Measurements from ENCODE around the gene EMP2.
A peak's percentile ranks its signal among the peaks of the same experiment; 100 is the strongest.
"Not testable (repeated sequence)": the region's sequence is repeated elsewhere in the genome, so short reads cannot be mapped to it uniquely, and the experiment has no call there.

The EMP2 gene

GRCh38 chr16:10520869-10521578 lies 59.4 kb downstream of the EMP2 start:
- DNase-seq (ENCODE audit: insufficient read length, low spot score) (no peak), FAIRE-seq (no peak)
- no peak for TF ChIP-seq SPI1 (IDR thresholded peaks at IDR 0.05; ENCODE audit: low read depth, low read length)
- no peak for TF ChIP-seq POLR2AphosphoS5 (IDR thresholded peaks at IDR 0.05; ENCODE audit: low read depth, low read length)
- TF ChIP-seq TAF1 (IDR thresholded peaks at IDR 0.05; ENCODE audit: low read depth, low read length), result no peak
- no peak for TF ChIP-seq POLR2A (IDR thresholded peaks at IDR 0.05; ENCODE audit: low read depth, low read length)
- no peak for TF ChIP-seq POU2F2 (IDR thresholded peaks at IDR 0.05; ENCODE audit: low read depth, low read length)
- no peak for TF ChIP-seq PAX5 (IDR thresholded peaks at IDR 0.05; ENCODE audit: insufficient read depth, low read length, severe bottlenecking)

- FAIRE-seq (no peak), DNase-seq (ENCODE audit: insufficient read length, low spot score) (no peak)
- TF ChIP-seq POLR2A (IDR thresholded peaks at IDR 0.05; ENCODE audit: low read depth, low read length), result no peak
- TF ChIP-seq TAF1 (IDR thresholded peaks at IDR 0.05; ENCODE audit: low read depth, low read length), result no peak
- TF ChIP-seq POLR2AphosphoS5 (IDR thresholded peaks at IDR 0.05; ENCODE audit: low read depth, low read length), result no peak
Measured at GRCh38 chr16:10519929-10520868, 60.2 kb downstream of the EMP2 start.

GRCh38 chr16:10519297-10519696 lies 61.1 kb downstream of the EMP2 start:
- TF ChIP-seq PAX5 (IDR thresholded peaks at IDR 0.05; ENCODE audit: insufficient read depth, low read length, severe bottlenecking), result no peak
- no peak for TF ChIP-seq POLR2A (IDR thresholded peaks at IDR 0.05; ENCODE audit: low read depth, low read length)
- no peak for TF ChIP-seq POU2F2 (IDR thresholded peaks at IDR 0.05; ENCODE audit: low read depth, low read length)
- FAIRE-seq, result no peak

GRCh38 chr16:10518479-10519041 lies 61.8 kb downstream of the EMP2 start:
- no peak for FAIRE-seq
- DNase-seq (ENCODE audit: insufficient read length, low spot score), result no peak
- TF ChIP-seq PAX5 (IDR thresholded peaks at IDR 0.05; ENCODE audit: insufficient read depth, low read length, severe bottlenecking), result no peak
- no peak for TF ChIP-seq TAF1 (IDR thresholded peaks at IDR 0.05; ENCODE audit: low read depth, low read length)
- TF ChIP-seq POLR2A (IDR thresholded peaks at IDR 0.05; ENCODE audit: low read depth, low read length), result no peak
- no peak for TF ChIP-seq POLR2AphosphoS5 (IDR thresholded peaks at IDR 0.05; ENCODE audit: low read depth, low read length)
- TF ChIP-seq POU2F2 (IDR thresholded peaks at IDR 0.05; ENCODE audit: low read depth, low read length), result no peak
- TF ChIP-seq SPI1 (IDR thresholded peaks at IDR 0.05; ENCODE audit: low read depth, low read length), result no peak

More at GRCh38 chr16:10519297-10519696, 61.1 kb downstream of the EMP2 start:
- no peak for DNase-seq (ENCODE audit: insufficient read length, low spot score)

GRCh38 chr16:10517868-10518267 lies 62.5 kb downstream of the EMP2 start:
- FAIRE-seq (no peak), DNase-seq (ENCODE audit: insufficient read length, low spot score) (no peak)
- TF ChIP-seq TAF1 (IDR thresholded peaks at IDR 0.05; ENCODE audit: low read depth, low read length), result no peak
- no peak for TF ChIP-seq POLR2AphosphoS5 (IDR thresholded peaks at IDR 0.05; ENCODE audit: low read depth, low read length)
- TF ChIP-seq SPI1 (IDR thresholded peaks at IDR 0.05; ENCODE audit: low read depth, low read length), result no peak
- TF ChIP-seq POLR2A (IDR thresholded peaks at IDR 0.05; ENCODE audit: low read depth, low read length), result no peak
- no peak for TF ChIP-seq POU2F2 (IDR thresholded peaks at IDR 0.05; ENCODE audit: low read depth, low read length)
- TF ChIP-seq PAX5 (IDR thresholded peaks at IDR 0.05; ENCODE audit: insufficient read depth, low read length, severe bottlenecking), result no peak

GRCh38 chr16:10514369-10515055 lies 65.9 kb downstream of the EMP2 start:
- FAIRE-seq, result peak; percentile 89
- TF ChIP-seq PAX5 (IDR thresholded peaks at IDR 0.05; ENCODE audit: insufficient read depth, low read length, severe bottlenecking) (no peak), SPI1 (IDR thresholded peaks at IDR 0.05; ENCODE audit: low read depth, low read length) (no peak), POLR2A (IDR thresholded peaks at IDR 0.05; ENCODE audit: low read depth, low read length) (no peak), TAF1 (IDR thresholded peaks at IDR 0.05; ENCODE audit: low read depth, low read length) (no peak), POLR2AphosphoS5 (IDR thresholded peaks at IDR 0.05; ENCODE audit: low read depth, low read length) (no peak), POU2F2 (IDR thresholded peaks at IDR 0.05; ENCODE audit: low read depth, low read length) (no peak)
- no peak for DNase-seq (ENCODE audit: insufficient read length, low spot score)

GRCh38 chr16:10511829-10512228 lies 68.6 kb downstream of the EMP2 start:
- FAIRE-seq (no peak), DNase-seq (ENCODE audit: insufficient read length, low spot score) (no peak)
- TF ChIP-seq POU2F2 (IDR thresholded peaks at IDR 0.05; ENCODE audit: low read depth, low read length) (no peak), SPI1 (IDR thresholded peaks at IDR 0.05; ENCODE audit: low read depth, low read length) (no peak), PAX5 (IDR thresholded peaks at IDR 0.05; ENCODE audit: insufficient read depth, low read length, severe bottlenecking) (no peak), TAF1 (IDR thresholded peaks at IDR 0.05; ENCODE audit: low read depth, low read length) (no peak), POLR2AphosphoS5 (IDR thresholded peaks at IDR 0.05; ENCODE audit: low read depth, low read length) (no peak), POLR2A (IDR thresholded peaks at IDR 0.05; ENCODE audit: low read depth, low read length) (no peak)

GRCh38 chr16:10510279-10510678 lies 70.1 kb downstream of the EMP2 start:
- DNase-seq (ENCODE audit: insufficient read length, low spot score), result no peak
- no peak for FAIRE-seq

GRCh38 chr16:10509534-10510025 lies 70.8 kb downstream of the EMP2 start:
- FAIRE-seq (peak; percentile 94), DNase-seq (ENCODE audit: insufficient read length, low spot score) (peak; percentile 46)
- TF ChIP-seq SPI1 (IDR thresholded peaks at IDR 0.05; ENCODE audit: low read depth, low read length) (peak; percentile 80), PAX5 (IDR thresholded peaks at IDR 0.05; ENCODE audit: insufficient read depth, low read length, severe bottlenecking) (no peak), POU2F2 (IDR thresholded peaks at IDR 0.05; ENCODE audit: low read depth, low read length) (no peak), POLR2AphosphoS5 (IDR thresholded peaks at IDR 0.05; ENCODE audit: low read depth, low read length) (no peak)

More at GRCh38 chr16:10510279-10510678, 70.1 kb downstream of the EMP2 start:
- no peak for TF ChIP-seq SPI1 (IDR thresholded peaks at IDR 0.05; ENCODE audit: low read depth, low read length)
- TF ChIP-seq PAX5 (IDR thresholded peaks at IDR 0.05; ENCODE audit: insufficient read depth, low read length, severe bottlenecking), result no peak
- no peak for TF ChIP-seq POU2F2 (IDR thresholded peaks at IDR 0.05; ENCODE audit: low read depth, low read length)

GRCh38 chr16:10505286-10505685 lies 75.1 kb downstream of the EMP2 start:
- FAIRE-seq; DNase-seq (ENCODE audit: insufficient read length, low spot score): not testable (repeated sequence)
